ENCODE measurements around the gene TTF1.

Gene TTF1

GRCh38 chr9:132354637-132355355, 51.8 kb downstream of the TTF1 start, which contains the start of gene SETX:
Gene SETX, minus strand, starts transcription at chr9:132354986. Its CDS starts 5,558 bp downstream, at chr9:132349428.
- Histone ChIP-seq H3K23ac (ENCODE audit: low read length in 2 of 2) (peak within 1 kb of the TSS; percentile 34 to 97), H3K27me3 (ENCODE audit: control insufficient read depth in 1 of 2, insufficient read depth in 1 of 2, low read length in 2 of 2) (no peaks in the 10 kb centered on the region), H2AK5ac (ENCODE audit: low read length, severe bottlenecking) (peak within 1 kb of the TSS; percentile 88), H3K9ac (ENCODE audit: low read length) (peak within 1 kb of the TSS; percentile 98), H2BK120ac (ENCODE audit: low read depth, low read length) (peak within 1 kb of the TSS; percentile 85), H3K9me3 (ENCODE audit: control insufficient read depth, low read length) (no peaks in the 10 kb centered on the region), H3K27ac (ENCODE audit: low read length, poor library complexity, severe bottlenecking) (peak within 1 kb of the TSS; percentile 56), H2BK5ac (ENCODE audit: low read depth, low read length, poor library complexity, severe bottlenecking) (peak within 1 kb of the TSS; percentile 89), H3K4me3 (ENCODE audit: insufficient read depth in 1 of 2, low read depth in 1 of 2, low read length in 2 of 2) (peak within 1 kb of the TSS; percentile 91 to 99), H3K4ac (ENCODE audit: low read depth in 1 of 2, low read length in 2 of 2) (peak within 1 kb of the TSS; percentile 90 to 98), H2BK15ac (ENCODE audit: low read depth, poor library complexity, severe bottlenecking) (peak within 1 kb of the TSS; percentile 97), H3K14ac (ENCODE audit: low read length in 2 of 2) (peak within 1 kb of the TSS in 1 of 2 experiments; percentile 97), H3K36me3 (ENCODE audit: control insufficient read depth in 1 of 2, insufficient read depth in 2 of 2, low read depth in 1 of 2, low read length in 2 of 2) (peaks cover 4 to 36% of the 10 kb centered on the region in 2 experiments), H2AFZ (ENCODE audit: low read depth, low read length) (peak within 1 kb of the TSS; percentile 92), H4K8ac (ENCODE audit: low read length) (peak within 1 kb of the TSS; percentile 98), H2BK12ac (ENCODE audit: low read length in 2 of 2) (peak within 1 kb of the TSS; percentile 23 to 75), H3K4me2 (ENCODE audit: low read length, poor library complexity, severe bottlenecking) (peak within 1 kb of the TSS; percentile 93), H3K79me1 (replicated peaks; ENCODE audit: low read length, poor library complexity, severe bottlenecking) (peaks cover 4% of the 10 kb centered on the region), H4K91ac (ENCODE audit: low read length) (peak within 1 kb of the TSS; percentile 99), H3K18ac (ENCODE audit: low read depth in 1 of 2, low read length in 2 of 2) (peak within 1 kb of the TSS; percentile 100), H3K4me1 (ENCODE audit: control insufficient read depth, insufficient read depth, low read depth, low read length) (peaks cover 8% of the 10 kb centered on the region)
- under 1% methylated on average over 72 of the region's 82 CpGs for whole genome bisulfite sequencing
- DNase-seq = peak; percentile 96

- Histone ChIP-seq H2AK5ac (ENCODE audit: low read length, severe bottlenecking) (no peak overlapping the region), H3K79me1 (replicated peaks; ENCODE audit: low read length, poor library complexity, severe bottlenecking) (peaks cover 9% of the 10 kb centered on the region), H2BK120ac (ENCODE audit: low read depth, low read length) (no peak overlapping the region), H3K14ac (ENCODE audit: low read length in 2 of 2) (no peak overlapping the region), H4K91ac (ENCODE audit: low read length) (no peak overlapping the region), H3K4me1 (ENCODE audit: control insufficient read depth, insufficient read depth, low read depth, low read length) (peaks cover 8% of the 10 kb centered on the region), H4K8ac (ENCODE audit: low read length) (no peak overlapping the region), H3K18ac (ENCODE audit: low read depth in 1 of 2, low read length in 2 of 2) (no peak overlapping the region), H3K27ac (ENCODE audit: low read length, poor library complexity, severe bottlenecking) (no peak overlapping the region), H2AFZ (ENCODE audit: low read depth, low read length) (no peak overlapping the region), H3K23ac (ENCODE audit: low read length in 2 of 2) (no peak overlapping the region), H3K9ac (ENCODE audit: low read length) (peak overlapping the region; percentile 70), H2BK5ac (ENCODE audit: low read depth, low read length, poor library complexity, severe bottlenecking) (no peak overlapping the region), H3K4me2 (ENCODE audit: low read length, poor library complexity, severe bottlenecking) (no peak overlapping the region), H2BK15ac (ENCODE audit: low read depth, poor library complexity, severe bottlenecking) (no peak overlapping the region), H3K36me3 (ENCODE audit: control insufficient read depth in 1 of 2, insufficient read depth in 2 of 2, low read depth in 1 of 2, low read length in 2 of 2) (peaks cover 23 to 67% of the 10 kb centered on the region in 2 experiments), H3K9me3 (ENCODE audit: control insufficient read depth, low read length) (no peaks in the 10 kb centered on the region), H3K4ac (ENCODE audit: low read depth in 1 of 2, low read length in 2 of 2) (no peak overlapping the region), H3K4me3 (ENCODE audit: insufficient read depth in 1 of 2, low read depth in 1 of 2, low read length in 2 of 2) (peak overlapping the region in 1 of 2 experiments; percentile 72), H2BK12ac (ENCODE audit: low read length in 2 of 2) (no peak overlapping the region), H3K27me3 (ENCODE audit: control insufficient read depth in 1 of 2, insufficient read depth in 1 of 2, low read length in 2 of 2) (no peaks in the 10 kb centered on the region)
- 95% methylated on average over 3 of the region's 3 CpGs for WGBS
- DNase-seq = no peak
Measured at GRCh38 chr9:132351404-132352045, 55.1 kb downstream of the TTF1 start.

GRCh38 chr9:132350861-132351315, 55.8 kb downstream of the TTF1 start:
- Histone ChIP-seq H3K14ac (ENCODE audit: low read length in 2 of 2) (no peak overlapping the region), H3K4me2 (ENCODE audit: low read length, poor library complexity, severe bottlenecking) (no peak overlapping the region), H3K23ac (ENCODE audit: low read length in 2 of 2) (no peak overlapping the region), H3K27me3 (ENCODE audit: control insufficient read depth in 1 of 2, insufficient read depth in 1 of 2, low read length in 2 of 2) (no peaks in the 10 kb centered on the region), H3K9me3 (ENCODE audit: control insufficient read depth, low read length) (no peaks in the 10 kb centered on the region), H3K9ac (ENCODE audit: low read length) (peak overlapping the region; percentile 70), H2AK5ac (ENCODE audit: low read length, severe bottlenecking) (no peak overlapping the region), H3K4me3 (ENCODE audit: insufficient read depth in 1 of 2, low read depth in 1 of 2, low read length in 2 of 2) (peak overlapping the region in 1 of 2 experiments; percentile 72), H3K4me1 (ENCODE audit: control insufficient read depth, insufficient read depth, low read depth, low read length) (peaks cover 8% of the 10 kb centered on the region), H4K91ac (ENCODE audit: low read length) (no peak overlapping the region), H3K36me3 (ENCODE audit: control insufficient read depth in 1 of 2, insufficient read depth in 2 of 2, low read depth in 1 of 2, low read length in 2 of 2) (peaks cover 25 to 73% of the 10 kb centered on the region in 2 experiments), H3K18ac (ENCODE audit: low read depth in 1 of 2, low read length in 2 of 2) (no peak overlapping the region), H3K79me1 (replicated peaks; ENCODE audit: low read length, poor library complexity, severe bottlenecking) (peaks cover 10% of the 10 kb centered on the region), H2AFZ (ENCODE audit: low read depth, low read length) (no peak overlapping the region), H2BK12ac (ENCODE audit: low read length in 2 of 2) (no peak overlapping the region), H3K27ac (ENCODE audit: low read length, poor library complexity, severe bottlenecking) (no peak overlapping the region), H2BK15ac (ENCODE audit: low read depth, poor library complexity, severe bottlenecking) (no peak overlapping the region), H3K4ac (ENCODE audit: low read depth in 1 of 2, low read length in 2 of 2) (no peak overlapping the region), H2BK5ac (ENCODE audit: low read depth, low read length, poor library complexity, severe bottlenecking) (no peak overlapping the region), H2BK120ac (ENCODE audit: low read depth, low read length) (no peak overlapping the region), H4K8ac (ENCODE audit: low read length) (no peak overlapping the region)
- peak; percentile 50 for DNase-seq
- WGBS = 100% methylated on average over 2 of the region's 6 CpGs

GRCh38 chr9:132348676-132349075, 58.0 kb downstream of the TTF1 start:
- H3K4me3 ChIP-seq (ENCODE audit: insufficient read depth in 1 of 2, low read depth in 1 of 2, low read length in 2 of 2) = no peak overlapping the region
- no peak overlapping the region for H2AK5ac ChIP-seq (ENCODE audit: low read length, severe bottlenecking)
- no peak overlapping the region for H3K4me2 ChIP-seq (ENCODE audit: low read length, poor library complexity, severe bottlenecking)
- H3K27ac ChIP-seq (ENCODE audit: low read length, poor library complexity, severe bottlenecking) = no peak overlapping the region
- 100% methylated on average over 4 of the region's 5 CpGs for WGBS
- H3K4ac ChIP-seq (ENCODE audit: low read depth in 1 of 2, low read length in 2 of 2) = no peak overlapping the region
- H3K27me3 ChIP-seq (ENCODE audit: control insufficient read depth in 1 of 2, insufficient read depth in 1 of 2, low read length in 2 of 2) = no peaks in the 10 kb centered on the region
- H3K9ac ChIP-seq (ENCODE audit: low read length) = peak overlapping the region; percentile 14
- H3K36me3 ChIP-seq (ENCODE audit: control insufficient read depth in 1 of 2, insufficient read depth in 2 of 2, low read depth in 1 of 2, low read length in 2 of 2) = peaks cover 37 to 94% of the 10 kb centered on the region in 2 experiments
- H3K18ac ChIP-seq (ENCODE audit: low read depth in 1 of 2, low read length in 2 of 2) = no peak overlapping the region
- no peak overlapping the region for H4K8ac ChIP-seq (ENCODE audit: low read length)
- DNase-seq = no peak
- peaks cover 5% of the 10 kb centered on the region for H3K4me1 ChIP-seq (ENCODE audit: control insufficient read depth, insufficient read depth, low read depth, low read length)
- H2AFZ ChIP-seq (ENCODE audit: low read depth, low read length) = no peak overlapping the region
- peaks cover 21% of the 10 kb centered on the region for H3K79me1 ChIP-seq (replicated peaks; ENCODE audit: low read length, poor library complexity, severe bottlenecking)
- no peak overlapping the region for H2BK120ac ChIP-seq (ENCODE audit: low read depth, low read length)
- no peak overlapping the region for H3K14ac ChIP-seq (ENCODE audit: low read length in 2 of 2)
- H3K9me3 ChIP-seq (ENCODE audit: control insufficient read depth, low read length) = no peaks in the 10 kb centered on the region
- no peak overlapping the region for H3K23ac ChIP-seq (ENCODE audit: low read length in 2 of 2)
- no peak overlapping the region for H2BK12ac ChIP-seq (ENCODE audit: low read length in 2 of 2)
- H4K91ac ChIP-seq (ENCODE audit: low read length) = no peak overlapping the region
- no peak overlapping the region for H2BK15ac ChIP-seq (ENCODE audit: low read depth, poor library complexity, severe bottlenecking)
- no peak overlapping the region for H2BK5ac ChIP-seq (ENCODE audit: low read depth, low read length, poor library complexity, severe bottlenecking)

All from mesenchymal stem cell (in vitro differentiated cells and primary cell).